Calu3 (cell line): ENCODE measurements around the gene CCDC14. TPM values are rescaled to one million over a fixed set of nuclear protein-coding genes. Genes with fewer than 3 reads are reported as not detected.

Source experiments
- BruUV-seq: library from RNA; stranded (reverse); fragments of 400-500 nt; replicated peaks from 2 replicates; lab custom pipeline; 2021; lab: Mats Ljungman, UMichigan
- CTCF ChIA-PET: fragments of 300-600 bp; sonication (Branson Sonifier 250); formaldehyde crosslinking; loops from one replicate; lab custom pipeline; 2022; ENCODE audit warnings: antibody characterized with exemption; lab: Charles Lee
- DNase-seq: peaks from one replicate; pipeline ENCODE4 v3.0.0; 2022
- H3K27ac Mint-ChIP-seq: one replicate; pipeline ENCODE4 v1.8.0; 2022; ENCODE audit warnings: mixed read lengths; ENCODE audit not compliant: unreplicated experiment
- H3K27me3 Mint-ChIP-seq: one replicate; pipeline ENCODE4 v1.8.0; 2022; ENCODE audit warnings: mixed read lengths; ENCODE audit not compliant: unreplicated experiment
- H3K36me3 Mint-ChIP-seq: one replicate; pipeline ENCODE4 v1.8.0; 2022; ENCODE audit warnings: mild to moderate bottlenecking, moderate library complexity, mixed read lengths; ENCODE audit not compliant: insufficient read depth, unreplicated experiment
- H3K4me1 Mint-ChIP-seq: one replicate; pipeline ENCODE4 v1.8.0; 2022; ENCODE audit warnings: mild to moderate bottlenecking, low read depth, mixed read lengths; ENCODE audit not compliant: unreplicated experiment
- H3K4me3 Mint-ChIP-seq: one replicate; pipeline ENCODE4 v1.8.0; 2022; ENCODE audit warnings: mild to moderate bottlenecking, low read depth, moderate library complexity, mixed read lengths; ENCODE audit not compliant: unreplicated experiment
- H3K9me3 Mint-ChIP-seq: one replicate; pipeline ENCODE4 v1.8.0; 2022; ENCODE audit warnings: low read depth, mixed read lengths; ENCODE audit not compliant: unreplicated experiment
- intact Hi-C: fragments of 100-400 bp; cut with micrococcal nuclease; formaldehyde crosslinking; loops from one replicate; pipeline ENCODE4 v1.10.0; 2022; ENCODE audit not compliant: unreplicated experiment
- total RNA-seq: library from RNA; stranded (reverse); gene quantifications from 2 replicates; pipeline ENCODE4 v1.2.3, GENCODE V29; 2022
- TF ChIP-seq, protein P1 (sequence below): fragments of 200-600 bp; IDR thresholded peaks from one replicate; pipeline ENCODE4 v1.8.0; 2022; ENCODE audit warnings: antibody characterized with exemption; ENCODE audit not compliant: unreplicated experiment

Gene CCDC14
- total RNA-seq, 1 experiment from 2014 or later = 60.6 TPM

DNA sequence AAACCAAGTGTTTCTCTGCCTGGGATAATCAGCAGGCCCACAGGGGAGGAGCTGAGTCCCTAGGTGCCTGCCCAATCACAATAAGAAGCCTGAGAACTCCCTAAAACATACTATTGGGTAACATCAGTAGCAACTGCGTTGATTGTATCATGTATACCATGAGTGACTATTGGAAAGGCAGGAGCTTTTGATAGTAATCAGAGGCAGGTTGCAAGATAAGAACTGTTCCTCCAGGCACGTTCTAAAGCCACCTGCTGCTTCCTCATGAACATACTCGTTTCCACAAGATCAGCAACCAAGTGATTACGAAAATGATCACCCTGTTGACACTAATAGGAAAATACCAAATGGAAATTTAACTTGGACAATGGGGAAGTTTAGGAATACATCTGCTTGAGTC, 83.6 kb downstream of the CCDC14 start:
- BruUV-seq = no TSS peak
- TF ChIP-seq, protein P1, sequence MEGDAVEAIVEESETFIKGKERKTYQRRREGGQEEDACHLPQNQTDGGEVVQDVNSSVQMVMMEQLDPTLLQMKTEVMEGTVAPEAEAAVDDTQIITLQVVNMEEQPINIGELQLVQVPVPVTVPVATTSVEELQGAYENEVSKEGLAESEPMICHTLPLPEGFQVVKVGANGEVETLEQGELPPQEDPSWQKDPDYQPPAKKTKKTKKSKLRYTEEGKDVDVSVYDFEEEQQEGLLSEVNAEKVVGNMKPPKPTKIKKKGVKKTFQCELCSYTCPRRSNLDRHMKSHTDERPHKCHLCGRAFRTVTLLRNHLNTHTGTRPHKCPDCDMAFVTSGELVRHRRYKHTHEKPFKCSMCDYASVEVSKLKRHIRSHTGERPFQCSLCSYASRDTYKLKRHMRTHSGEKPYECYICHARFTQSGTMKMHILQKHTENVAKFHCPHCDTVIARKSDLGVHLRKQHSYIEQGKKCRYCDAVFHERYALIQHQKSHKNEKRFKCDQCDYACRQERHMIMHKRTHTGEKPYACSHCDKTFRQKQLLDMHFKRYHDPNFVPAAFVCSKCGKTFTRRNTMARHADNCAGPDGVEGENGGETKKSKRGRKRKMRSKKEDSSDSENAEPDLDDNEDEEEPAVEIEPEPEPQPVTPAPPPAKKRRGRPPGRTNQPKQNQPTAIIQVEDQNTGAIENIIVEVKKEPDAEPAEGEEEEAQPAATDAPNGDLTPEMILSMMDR = no peak
- DNase-seq = no peak
- Mint-ChIP-seq H3K27me3 (no peaks in the 10 kb centered on the region), H3K27ac (no peak overlapping the region), H3K4me3 (no peak overlapping the region), H3K4me1 (peaks cover 8% of the 10 kb centered on the region), H3K36me3 (no peaks in the 10 kb centered on the region), H3K9me3 (no peaks in the 10 kb centered on the region)
- intact Hi-C loops = no loop called here
- CTCF ChIA-PET = no interaction called here

DNA sequence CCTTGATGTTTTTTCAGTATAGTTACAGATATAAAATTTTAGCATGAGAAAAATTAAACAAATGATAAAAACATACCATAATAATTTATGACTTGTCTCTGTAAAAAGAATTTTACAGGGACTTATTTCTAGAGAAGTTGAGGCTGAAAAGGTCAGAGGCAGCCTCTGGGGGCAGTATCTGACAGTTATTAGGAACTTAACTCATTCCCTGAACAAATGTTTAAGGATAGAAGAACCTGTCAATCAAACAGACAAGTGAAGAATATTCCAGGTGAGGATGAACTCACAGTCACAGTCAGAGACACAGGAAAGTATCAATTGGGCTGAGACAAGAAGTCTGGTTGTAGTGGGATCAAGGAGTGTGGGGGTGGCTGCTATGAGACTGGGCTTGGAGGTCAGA, 84.2 kb downstream of the CCDC14 start:
- Mint-ChIP-seq H3K27ac (no peak overlapping the region), H3K36me3 (no peaks in the 10 kb centered on the region), H3K27me3 (no peaks in the 10 kb centered on the region), H3K4me3 (no peak overlapping the region), H3K9me3 (no peaks in the 10 kb centered on the region), H3K4me1 (peaks cover 5% of the 10 kb centered on the region)
- CTCF ChIA-PET = no interaction called here
- DNase-seq = no peak
- TF ChIP-seq, protein P1 = no peak
- BruUV-seq = no TSS peak
- intact Hi-C loops = no loop called here

DNA sequence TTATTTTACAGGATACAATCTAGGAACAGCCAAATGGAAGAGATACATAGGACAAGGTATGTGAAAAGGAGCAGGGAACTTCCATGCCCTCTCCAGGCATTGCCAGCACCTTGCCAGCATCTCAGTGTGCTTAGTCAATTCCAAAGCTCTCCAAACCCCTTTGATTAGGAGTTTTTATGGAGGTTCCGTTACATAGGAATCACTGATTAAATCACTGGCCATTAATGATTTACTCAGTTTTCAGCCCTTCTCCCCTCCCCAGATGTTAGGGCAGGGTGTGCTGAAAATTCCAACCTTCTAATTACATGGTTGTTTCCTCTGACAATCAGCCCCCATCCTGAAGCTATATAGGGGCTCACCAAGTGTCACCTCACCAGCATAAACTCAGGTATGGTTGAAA, 88.4 kb downstream of the CCDC14 start:
- Mint-ChIP-seq H3K4me1 (peaks cover 5% of the 10 kb centered on the region), H3K4me3 (no peak overlapping the region), H3K36me3 (no peaks in the 10 kb centered on the region), H3K27me3 (no peaks in the 10 kb centered on the region), H3K9me3 (peaks cover 4% of the 10 kb centered on the region), H3K27ac (no peak overlapping the region)
- intact Hi-C loops = no loop called here
- CTCF ChIA-PET = no interaction called here
- DNase-seq = no peak
- TF ChIP-seq, protein P1 = no peak
- BruUV-seq = no TSS peak

DNA sequence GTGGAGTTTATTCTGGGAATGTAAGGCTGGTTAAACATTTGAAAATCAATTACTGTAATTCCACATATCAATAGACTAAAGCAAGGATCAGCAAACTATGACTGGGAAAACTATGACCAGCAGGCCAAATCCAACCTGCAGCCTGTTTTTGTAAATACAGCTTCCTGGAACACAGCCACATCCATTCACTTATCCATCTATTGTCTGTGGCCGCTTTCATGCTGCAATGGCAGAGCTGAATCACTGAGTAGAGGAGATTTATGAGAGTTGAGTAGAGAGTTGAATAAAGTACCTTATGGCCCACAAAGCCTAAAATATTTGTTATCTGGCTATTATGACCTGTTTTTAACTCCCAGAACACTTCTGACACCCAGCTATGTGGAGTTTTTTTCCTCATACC, 89.1 kb downstream of the CCDC14 start:
- Mint-ChIP-seq H3K36me3 (no peaks in the 10 kb centered on the region), H3K27me3 (no peaks in the 10 kb centered on the region), H3K4me3 (no peak overlapping the region), H3K27ac (no peak overlapping the region), H3K4me1 (peaks cover 2% of the 10 kb centered on the region), H3K9me3 (peaks cover 4% of the 10 kb centered on the region)
- TF ChIP-seq, protein P1 = no peak
- BruUV-seq = no TSS peak
- intact Hi-C loops = no loop called here
- CTCF ChIA-PET = no interaction called here
- no peak for DNase-seq
